ENCODE results near the gene EPHA4.
A peak's percentile ranks its signal among the peaks of the same experiment; 100 is the strongest.

The EPHA4 gene

GRCh38 chr2:221377597-221377996 lies 194.5 kb downstream of the EPHA4 start:
- TF ChIP-seq CTCF (conservative IDR thresholded peaks at IDR 0.05; ENCODE audit: low read length) = no peak
- no peak overlapping the region for H3K4me3 ChIP-seq (ENCODE audit: low read length)
- no peak for DNase-seq (ENCODE audit: low read depth)

DNA sequence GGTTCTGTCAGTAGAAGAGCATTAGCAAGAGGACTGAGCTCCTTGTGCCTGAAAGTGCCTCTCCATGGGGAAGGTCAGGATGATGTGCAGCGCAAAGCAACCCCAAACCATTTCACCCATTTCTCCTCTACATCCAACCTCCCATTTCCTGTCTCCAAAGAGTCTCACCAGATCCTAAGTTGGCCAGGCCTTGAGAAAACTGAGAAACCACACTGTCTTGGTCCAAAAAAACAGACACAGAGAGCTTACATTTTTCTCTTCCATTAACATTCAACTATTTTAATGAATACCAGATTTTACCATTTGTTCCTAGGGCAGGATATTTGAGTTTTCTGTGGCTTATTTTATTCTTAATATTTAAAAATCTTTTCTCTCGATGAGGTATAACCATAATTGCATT lies 195.0 kb downstream of the EPHA4 start:
- no peak for TF ChIP-seq CTCF (conservative IDR thresholded peaks at IDR 0.05; ENCODE audit: low read length)
- peak; percentile 73 for DNase-seq (ENCODE audit: low read depth)
- H3K4me3 ChIP-seq (ENCODE audit: low read length) = no peak overlapping the region

DNA sequence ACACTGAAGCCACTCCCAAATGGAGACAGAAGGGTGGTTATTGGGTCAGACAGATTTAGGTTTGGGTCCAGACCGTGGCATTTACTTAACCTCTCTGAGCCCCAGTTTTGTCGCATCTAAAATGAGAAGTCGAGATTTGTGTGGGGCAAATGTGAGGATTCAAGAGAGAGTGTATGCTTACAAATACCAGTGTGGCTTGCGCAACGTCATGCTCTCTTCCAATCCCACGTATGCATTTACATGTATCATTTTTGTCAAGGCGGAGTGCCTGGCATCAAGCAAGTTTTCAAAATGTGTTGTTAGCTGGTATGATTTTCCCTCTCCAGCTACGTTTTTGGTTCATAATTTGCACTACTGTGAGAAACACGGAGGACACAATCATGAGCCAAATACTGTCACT lies 197.9 kb downstream of the EPHA4 start:
- DNase-seq (ENCODE audit: low read depth) = no peak
- H3K4me3 ChIP-seq (ENCODE audit: low read length) = no peak overlapping the region
- no peak for TF ChIP-seq CTCF (conservative IDR thresholded peaks at IDR 0.05; ENCODE audit: low read length)

DNA sequence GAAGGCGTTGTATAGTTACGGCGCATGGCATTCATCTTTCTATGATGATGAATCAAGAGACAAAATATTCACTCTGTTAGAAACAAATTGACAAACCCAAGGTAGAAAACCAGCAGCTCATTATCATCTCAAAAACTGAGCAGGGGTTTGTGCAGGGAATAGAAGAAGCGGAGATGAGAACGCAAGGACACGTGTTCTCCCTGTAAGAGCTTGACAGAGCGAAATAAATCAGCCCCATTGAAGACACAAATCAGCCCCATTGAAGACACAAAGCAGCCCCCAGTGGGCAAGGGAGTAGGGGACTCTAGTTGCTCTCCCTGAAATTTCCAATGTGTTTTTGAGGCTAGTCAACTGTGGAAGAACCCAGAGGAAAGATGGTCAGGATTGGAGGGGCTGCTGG lies 199.2 kb downstream of the EPHA4 start:
- no peak for DNase-seq (ENCODE audit: low read depth)
- H3K4me3 ChIP-seq (ENCODE audit: low read length) = no peak overlapping the region
- no peak for TF ChIP-seq CTCF (conservative IDR thresholded peaks at IDR 0.05; ENCODE audit: low read length)

GRCh38 chr2:221372159-221372884 lies 199.8 kb downstream of the EPHA4 start:
- peak; percentile 17; the same call in 1 of the 2 replicates for TF ChIP-seq CTCF (conservative IDR thresholded peaks at IDR 0.05; ENCODE audit: low read length)
- H3K4me3 ChIP-seq (ENCODE audit: low read length) = no peak overlapping the region
- no peak for DNase-seq (ENCODE audit: low read depth)

GRCh38 chr2:221371347-221371746 lies 200.8 kb downstream of the EPHA4 start:
- no peak overlapping the region for H3K4me3 ChIP-seq (ENCODE audit: low read length)
- no peak for DNase-seq (ENCODE audit: low read depth)
- TF ChIP-seq CTCF (conservative IDR thresholded peaks at IDR 0.05; ENCODE audit: low read length) = no peak

GRCh38 chr2:221370857-221371211 lies 201.3 kb downstream of the EPHA4 start:
- DNase-seq (ENCODE audit: low read depth) = no peak
- TF ChIP-seq CTCF (conservative IDR thresholded peaks at IDR 0.05; ENCODE audit: low read length) = no peak
- no peak overlapping the region for H3K4me3 ChIP-seq (ENCODE audit: low read length)

Measured in AG10803 (cell line).